ENCODE data around the gene DPP4. TPM values are rescaled to one million over a fixed set of nuclear protein-coding genes. Genes with fewer than 3 reads are reported as not detected.
A peak's percentile ranks its signal among the peaks of the same experiment; 100 is the strongest.

DPP4 gene
- polyA plus RNA-seq, 3 donors from 2014 or later, result 2.5 to 6.0 (median 4.3) TPM

DNA sequence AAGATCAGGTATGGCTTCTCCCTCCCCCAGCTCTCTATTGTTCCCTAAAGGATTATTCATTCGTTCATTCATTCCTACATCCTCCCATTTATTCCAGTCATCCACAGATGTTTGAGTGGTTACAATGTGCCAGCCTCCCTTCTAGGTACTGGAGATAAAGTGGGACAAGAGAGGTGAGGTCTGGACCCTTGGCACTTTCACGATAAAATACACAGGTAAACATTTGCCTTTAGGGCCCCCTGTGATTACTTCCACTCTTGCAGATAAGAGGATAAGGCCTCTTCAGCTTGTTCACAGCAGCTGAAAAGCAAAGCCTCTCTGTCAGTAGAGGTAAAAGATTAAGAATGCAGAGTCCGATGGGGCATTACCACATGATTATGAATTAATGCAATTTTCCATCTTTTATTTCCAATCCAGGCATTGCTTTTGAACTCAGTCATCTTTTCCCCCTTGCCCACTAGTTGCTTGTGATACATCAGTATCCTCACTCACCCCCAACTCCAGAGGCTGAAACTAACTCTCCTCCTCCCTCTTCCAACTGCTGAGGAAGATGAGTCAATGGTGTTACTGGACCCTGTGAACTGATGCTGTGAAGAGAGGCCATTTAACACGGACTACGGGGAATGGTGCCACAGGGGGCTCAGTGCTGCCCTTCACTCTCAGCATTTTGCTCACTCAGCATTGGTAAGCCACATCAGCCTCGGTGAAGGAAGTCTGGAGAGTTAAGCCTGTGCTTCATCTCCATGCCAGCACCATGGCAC is 1.1 kb upstream of the DPP4 start:
- peak overlapping the region in 4 of 5 donors; percentile 57 to 84 (median 69) for H3K4me3 Mint-ChIP-seq
- H3K27ac Mint-ChIP-seq, result no peak overlapping the region
- H3K4me1 Mint-ChIP-seq, result peaks cover 5 to 10% of the 10 kb centered on the region in 2 donors
- H3K27me3 Mint-ChIP-seq (ENCODE audit: low read depth in 3 of 3), result peaks cover 5 to 28% (median 7%) of the 10 kb centered on the region in 3 donors
- H3K9me3 Mint-ChIP-seq, result peaks cover 2 to 26% (median 12%) of the 10 kb centered on the region in 6 donors
- no peaks in the 10 kb centered on the region for H3K36me3 Mint-ChIP-seq
- DNase-seq, result no peak

DNA sequence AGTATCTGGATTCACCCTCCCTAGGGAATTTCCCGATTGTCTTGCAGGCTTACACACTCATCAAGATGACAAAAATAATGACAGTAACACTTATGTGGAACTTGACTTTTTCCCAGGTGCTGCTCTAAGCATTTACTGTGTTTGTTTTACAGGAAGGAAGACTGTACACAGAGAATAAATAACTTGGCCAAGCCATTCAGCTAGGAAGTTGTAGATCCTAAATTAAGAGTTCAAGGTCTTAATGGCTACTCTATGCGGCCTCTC is 549 bp upstream of the DPP4 start:
- peaks cover 5 to 28% (median 7%) of the 10 kb centered on the region in 3 donors for H3K27me3 Mint-ChIP-seq (ENCODE audit: low read depth in 3 of 3)
- H3K9me3 Mint-ChIP-seq, result peaks cover 2 to 20% (median 9%) of the 10 kb centered on the region in 6 donors
- no peaks in the 10 kb centered on the region for H3K36me3 Mint-ChIP-seq
- H3K4me1 Mint-ChIP-seq, result peaks cover 5 to 10% of the 10 kb centered on the region in 2 donors
- H3K4me3 Mint-ChIP-seq, result peak overlapping the region; percentile 54 to 84 (median 67)
- H3K27ac Mint-ChIP-seq, result no peak overlapping the region
- DNase-seq, result no peak

DNA sequence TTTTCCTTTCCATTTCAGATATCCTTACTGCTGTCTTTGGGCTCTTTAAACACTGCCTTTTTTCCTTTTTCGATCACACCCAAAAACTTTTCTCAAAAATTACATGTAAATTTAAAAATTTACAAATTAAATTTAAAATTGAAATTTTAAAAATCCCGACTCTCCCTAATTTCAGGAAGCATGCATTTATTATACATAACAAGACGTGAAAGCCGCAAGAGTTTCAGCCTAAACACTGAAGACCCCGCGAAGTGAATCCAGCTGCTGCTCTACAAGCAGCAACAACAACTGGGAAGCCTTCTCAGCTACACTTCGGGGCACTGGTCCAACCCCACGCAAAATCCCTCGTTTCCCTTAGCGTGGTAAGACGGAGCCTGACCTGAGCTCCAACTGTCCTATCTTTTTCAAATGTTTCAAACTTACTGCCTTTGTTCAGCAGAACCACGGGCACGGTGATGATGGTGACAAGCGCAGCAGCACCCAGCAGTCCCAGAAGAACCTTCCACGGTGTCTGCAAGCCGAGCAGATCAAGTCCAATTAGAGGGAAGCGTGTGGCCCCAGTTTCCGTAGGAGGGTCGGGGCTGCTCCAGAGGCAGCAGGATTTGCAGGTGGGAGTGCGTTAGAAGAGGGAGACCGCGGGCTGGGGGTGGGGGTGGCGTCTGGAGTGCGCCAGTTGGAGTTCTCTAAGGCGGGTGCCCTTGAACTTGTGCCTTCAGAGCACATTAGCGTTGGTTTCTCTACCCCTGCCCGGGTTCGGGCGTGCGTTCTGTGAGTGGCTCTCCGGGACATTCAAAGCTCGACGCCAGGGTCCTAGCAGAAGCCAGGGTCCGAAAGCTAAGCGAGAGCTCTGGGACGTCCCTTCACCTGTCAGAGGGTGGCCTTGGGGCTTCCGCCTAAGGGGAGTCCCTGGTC is 783 bp downstream of the DPP4 start:
- Mint-ChIP-seq H3K27ac (no peak overlapping the region), H3K4me3 (peak overlapping the region; percentile 72 to 92 (median 82)), H3K36me3 (no peaks in the 10 kb centered on the region), H3K4me1 (peaks cover 5 to 10% of the 10 kb centered on the region in 2 donors), H3K9me3 (peaks cover 0 to 9% (median 3%) of the 10 kb centered on the region in 6 donors), H3K27me3 (ENCODE audit: low read depth in 3 of 3) (peaks cover 5 to 28% (median 7%) of the 10 kb centered on the region in 3 donors)
- no peak for DNase-seq

DNA sequence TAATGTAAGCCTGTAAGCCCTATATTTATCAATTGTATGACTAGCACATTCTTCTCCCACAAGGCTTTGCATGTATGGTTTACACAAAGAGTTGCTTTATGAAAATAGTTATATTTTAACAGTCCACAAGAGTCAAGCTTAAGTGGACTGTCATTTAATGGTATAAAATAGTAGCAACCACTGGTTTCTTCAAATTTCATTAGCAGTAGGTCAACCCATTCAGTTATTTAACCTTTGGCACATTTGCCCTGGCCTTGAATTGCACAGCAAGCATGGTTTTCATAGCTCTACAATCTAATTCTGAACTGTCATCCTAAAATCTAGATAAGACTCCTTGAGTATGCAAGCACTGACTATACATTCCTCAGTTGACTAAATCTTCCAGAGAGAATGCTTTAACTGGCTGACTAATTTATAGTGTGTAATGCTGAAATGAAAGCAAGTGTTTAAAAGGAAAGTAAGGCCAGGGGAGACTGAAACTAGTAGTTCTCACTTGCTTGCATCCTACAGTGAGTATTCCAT is 1.8 kb downstream of the DPP4 start:
- H3K4me3 Mint-ChIP-seq, result peak overlapping the region in 2 of 5 donors; percentile 38 to 48
- DNase-seq, result no peak
- peaks cover 0 to 2% (median 0%) of the 10 kb centered on the region in 6 donors for H3K9me3 Mint-ChIP-seq
- H3K27me3 Mint-ChIP-seq (ENCODE audit: low read depth in 3 of 3), result peaks cover 5 to 28% (median 7%) of the 10 kb centered on the region in 3 donors
- no peaks in the 10 kb centered on the region for H3K36me3 Mint-ChIP-seq
- H3K27ac Mint-ChIP-seq, result no peak overlapping the region
- peaks cover 5 to 10% of the 10 kb centered on the region in 2 donors for H3K4me1 Mint-ChIP-seq

DNA sequence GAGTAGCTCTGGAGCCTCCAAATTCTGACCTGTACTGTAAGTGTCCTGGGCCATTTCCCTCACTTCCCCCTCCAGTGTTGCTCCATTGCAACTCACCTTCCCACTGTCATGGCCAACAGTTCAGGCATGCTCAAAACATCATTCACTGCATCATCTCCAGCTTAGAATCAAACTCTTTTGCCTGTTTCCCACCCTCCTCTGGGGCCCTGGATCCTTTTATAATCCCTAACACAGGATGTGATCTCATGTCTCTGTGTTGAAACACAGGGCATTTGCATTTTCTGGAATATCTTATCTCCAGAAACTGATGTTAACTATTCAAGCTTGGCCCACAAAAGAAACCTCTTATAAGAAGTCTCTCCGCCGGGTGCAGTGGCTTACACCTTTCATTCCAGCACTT is 3.0 kb downstream of the DPP4 start:
- DNase-seq, result no peak
- H3K4me3 Mint-ChIP-seq, result no peak overlapping the region
- H3K27ac Mint-ChIP-seq, result no peak overlapping the region
- H3K4me1 Mint-ChIP-seq, result peaks cover 5 to 10% of the 10 kb centered on the region in 2 donors
- no peaks in the 10 kb centered on the region for H3K36me3 Mint-ChIP-seq
- no peaks in the 10 kb centered on the region for H3K9me3 Mint-ChIP-seq
- peaks cover 5 to 26% (median 7%) of the 10 kb centered on the region in 3 donors for H3K27me3 Mint-ChIP-seq (ENCODE audit: low read depth in 3 of 3)

DNA sequence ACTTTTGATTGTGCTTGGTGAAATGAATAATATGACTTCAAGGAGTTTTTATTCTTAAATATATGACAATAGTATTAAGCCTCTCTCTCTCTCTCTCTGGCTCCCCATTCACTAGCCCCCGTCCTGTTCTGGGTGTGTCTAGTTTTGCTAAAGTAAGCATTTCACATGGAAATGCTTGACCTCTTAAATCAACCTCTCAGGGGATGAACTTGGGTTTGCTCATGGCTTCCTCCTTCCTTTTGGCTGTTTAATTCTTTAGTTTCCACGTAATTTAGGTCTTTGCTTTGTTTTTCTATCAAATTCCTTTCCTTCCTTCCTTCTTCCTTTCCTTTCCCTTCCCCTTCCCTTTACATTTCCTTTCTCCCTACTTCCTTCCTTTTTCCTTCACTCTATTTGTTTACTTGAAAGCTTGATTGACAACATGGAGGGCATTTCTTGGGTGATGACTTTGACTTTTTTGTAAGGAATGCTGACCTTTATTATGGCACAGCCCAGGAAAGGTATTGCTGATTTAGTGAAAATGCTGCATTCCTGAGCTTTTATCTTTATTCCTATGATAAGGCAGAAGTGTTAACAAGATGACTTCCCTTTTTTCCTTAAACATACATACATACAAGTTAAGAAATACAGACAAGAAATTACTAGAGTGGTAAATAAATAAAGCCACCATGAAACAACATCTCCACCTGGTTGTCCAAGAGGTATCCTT is 3.6 kb downstream of the DPP4 start:
- Mint-ChIP-seq H3K4me3 (no peak overlapping the region), H3K4me1 (peaks cover 5 to 10% of the 10 kb centered on the region in 2 donors), H3K27me3 (ENCODE audit: low read depth in 3 of 3) (peaks cover 3 to 19% (median 7%) of the 10 kb centered on the region in 3 donors), H3K36me3 (no peaks in the 10 kb centered on the region), H3K27ac (no peak overlapping the region), H3K9me3 (no peaks in the 10 kb centered on the region)
- DNase-seq, result no peak

DNA sequence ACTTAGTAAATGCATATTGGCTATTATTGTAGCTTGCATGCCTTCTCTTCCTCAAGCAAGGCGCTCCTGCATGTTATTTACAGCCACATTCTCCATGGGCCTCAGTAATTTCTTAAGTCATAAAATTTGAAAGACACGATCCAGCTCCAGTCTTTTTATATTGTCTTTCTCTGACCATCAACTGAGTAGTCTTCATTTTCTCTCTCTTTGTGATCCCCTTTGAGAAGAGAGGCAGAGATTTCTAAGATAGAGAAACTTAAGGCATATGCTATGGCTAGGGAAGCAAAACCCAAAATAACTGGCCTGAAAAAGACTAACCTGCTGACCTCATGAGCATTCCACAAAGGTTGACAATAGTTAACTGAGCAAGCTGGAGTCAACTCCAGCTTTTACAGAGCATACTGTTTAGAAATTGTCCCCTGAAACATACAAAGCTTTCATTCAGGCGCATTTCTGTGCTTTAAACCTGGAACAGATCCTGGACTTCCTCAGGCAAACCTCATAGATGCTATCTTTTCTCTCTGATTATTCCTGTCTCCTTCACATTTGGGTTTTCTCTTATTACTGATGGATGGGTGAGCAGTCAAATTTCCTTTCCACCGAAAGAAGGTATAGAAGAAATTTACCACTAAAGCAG is 4.6 kb downstream of the DPP4 start:
- DNase-seq, result no peak
- Mint-ChIP-seq H3K4me3 (no peak overlapping the region), H3K4me1 (peaks cover 3 to 7% of the 10 kb centered on the region in 2 donors), H3K9me3 (no peaks in the 10 kb centered on the region), H3K36me3 (no peaks in the 10 kb centered on the region), H3K27me3 (ENCODE audit: low read depth in 3 of 3) (peaks cover 1 to 13% (median 7%) of the 10 kb centered on the region in 3 donors), H3K27ac (no peak overlapping the region)

DNA sequence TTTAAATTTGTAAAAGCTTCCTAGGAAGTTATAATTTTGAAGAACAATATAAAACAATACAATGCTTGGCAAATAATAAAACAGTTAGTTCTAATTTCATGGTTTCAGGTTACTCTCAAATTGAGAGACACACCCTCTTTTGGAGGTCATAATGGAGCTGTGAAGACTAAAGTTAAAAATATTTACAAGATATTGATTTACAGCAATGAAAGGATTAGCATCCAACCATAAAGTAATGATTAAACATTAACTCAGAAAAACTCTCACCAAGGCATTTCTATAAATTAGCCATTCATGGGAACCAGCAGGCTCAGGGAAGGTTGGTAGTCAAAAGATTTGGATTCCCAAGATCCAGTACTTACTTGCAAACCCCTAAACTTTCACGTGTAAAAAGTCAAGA is 6.4 kb downstream of the DPP4 start:
- H3K4me1 Mint-ChIP-seq, result no peaks in the 10 kb centered on the region

DNA sequence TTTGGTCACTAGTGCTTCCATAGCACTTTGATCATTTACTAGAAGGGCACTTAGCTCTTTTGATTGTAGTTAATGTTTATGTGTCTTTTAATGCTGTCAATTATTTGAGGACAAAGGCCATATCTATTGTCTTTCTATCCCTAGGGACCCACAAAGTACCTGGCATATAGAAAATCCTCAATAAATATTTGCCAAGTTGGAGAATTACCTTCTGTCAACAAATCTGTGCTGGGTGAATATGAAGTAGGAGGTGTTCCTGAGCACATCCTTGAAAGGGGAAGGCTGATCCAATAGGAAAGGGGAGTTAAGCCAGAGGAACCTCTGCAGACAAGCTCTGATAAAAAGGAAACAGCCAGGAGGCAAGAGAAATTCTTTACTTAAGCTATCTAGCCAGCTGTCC is 8.2 kb downstream of the DPP4 start:
- Mint-ChIP-seq H3K4me3 (no peak overlapping the region), H3K27ac (no peak overlapping the region), H3K27me3 (ENCODE audit: low read depth in 3 of 3) (peaks cover 0 to 5% (median 1%) of the 10 kb centered on the region in 3 donors), H3K36me3 (no peaks in the 10 kb centered on the region), H3K4me1 (no peaks in the 10 kb centered on the region), H3K9me3 (no peaks in the 10 kb centered on the region)
- DNase-seq, result no peak

More for the DNA sequence above, 6.4 kb downstream of the DPP4 start:
- Mint-ChIP-seq H3K4me3 (no peak overlapping the region), H3K27me3 (ENCODE audit: low read depth in 3 of 3) (peaks cover 1 to 8% (median 3%) of the 10 kb centered on the region in 3 donors), H3K9me3 (no peaks in the 10 kb centered on the region), H3K27ac (no peak overlapping the region), H3K36me3 (no peaks in the 10 kb centered on the region)
- no peak for DNase-seq

DNA sequence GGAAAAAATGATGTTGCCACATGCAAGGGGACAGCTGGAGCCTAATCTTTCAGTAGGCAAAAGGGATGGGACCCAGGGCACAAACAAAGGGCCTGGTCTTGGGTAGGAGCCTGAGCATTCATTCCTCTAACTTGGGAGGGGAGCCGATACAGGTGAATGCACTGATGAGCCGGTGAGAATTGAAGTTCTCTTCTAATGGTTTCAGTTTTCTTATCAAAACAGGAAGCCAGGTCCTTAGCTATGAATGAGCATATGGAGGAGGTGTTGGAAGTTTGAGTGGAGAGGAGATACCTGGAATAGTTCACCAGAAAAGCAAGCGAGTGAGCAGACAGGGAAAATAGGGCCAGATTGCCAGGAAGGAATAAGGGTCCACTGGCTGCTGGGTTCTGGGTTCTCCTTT is 10.1 kb downstream of the DPP4 start:
- H3K27me3 Mint-ChIP-seq (ENCODE audit: low read depth in 3 of 3), result peaks cover 0 to 1% (median 0%) of the 10 kb centered on the region in 3 donors
- no peaks in the 10 kb centered on the region for H3K36me3 Mint-ChIP-seq
- no peaks in the 10 kb centered on the region for H3K4me1 Mint-ChIP-seq
- no peaks in the 10 kb centered on the region for H3K9me3 Mint-ChIP-seq
- no peak overlapping the region for H3K4me3 Mint-ChIP-seq
- H3K27ac Mint-ChIP-seq, result no peak overlapping the region
- DNase-seq, result no peak

DNA sequence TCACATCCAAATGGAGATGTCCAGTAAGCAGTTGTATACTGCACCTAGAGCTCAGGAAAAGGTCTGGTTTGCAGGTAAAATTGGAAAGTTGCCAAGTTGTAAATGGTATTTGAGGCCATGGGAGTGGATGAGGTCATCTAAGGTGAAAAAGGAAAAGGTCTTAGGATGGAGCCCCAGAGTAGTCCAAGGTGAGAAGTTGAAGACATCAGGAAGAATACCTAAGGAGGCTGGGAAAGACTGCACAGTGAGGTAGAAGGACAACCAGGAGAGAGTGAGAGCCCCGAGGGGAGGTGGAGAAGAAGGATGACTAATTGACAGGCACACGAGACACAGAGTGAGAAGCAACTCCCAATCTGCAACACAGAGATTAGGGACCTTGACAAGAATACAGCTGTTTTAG is 10.7 kb downstream of the DPP4 start:
- H3K27me3 Mint-ChIP-seq (ENCODE audit: low read depth in 3 of 3), result peaks cover 0 to 1% (median 0%) of the 10 kb centered on the region in 3 donors
- no peak overlapping the region for H3K4me3 Mint-ChIP-seq
- H3K36me3 Mint-ChIP-seq, result no peaks in the 10 kb centered on the region
- H3K27ac Mint-ChIP-seq, result no peak overlapping the region
- DNase-seq, result no peak
- H3K4me1 Mint-ChIP-seq, result no peaks in the 10 kb centered on the region
- H3K9me3 Mint-ChIP-seq, result no peaks in the 10 kb centered on the region

DNA sequence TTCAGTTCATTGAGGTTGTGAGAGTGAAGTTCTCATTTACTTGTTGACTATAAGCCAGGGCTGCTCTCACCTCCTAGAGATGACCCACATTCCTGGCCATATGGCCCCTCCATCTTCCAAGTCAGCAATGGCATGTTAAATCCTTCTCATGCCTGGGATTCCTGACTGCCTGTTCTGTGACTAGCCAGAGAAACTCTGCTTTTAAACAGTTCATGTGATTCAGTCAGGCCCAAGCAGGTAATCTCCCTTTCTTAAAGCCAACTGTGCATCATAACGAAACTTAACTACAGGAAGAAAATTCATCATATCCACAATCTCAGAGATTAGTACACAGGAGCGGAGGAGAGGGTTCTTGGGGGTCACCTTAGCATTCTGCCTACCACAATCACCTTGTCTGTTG is 11.5 kb downstream of the DPP4 start:
- Mint-ChIP-seq H3K4me3 (no peak overlapping the region), H3K27ac (no peak overlapping the region), H3K9me3 (peaks cover 0 to 4% (median 0%) of the 10 kb centered on the region in 6 donors), H3K27me3 (ENCODE audit: low read depth in 3 of 3) (peaks cover 0 to 1% (median 0%) of the 10 kb centered on the region in 3 donors), H3K36me3 (no peaks in the 10 kb centered on the region), H3K4me1 (no peaks in the 10 kb centered on the region)
- no peak for DNase-seq

DNA sequence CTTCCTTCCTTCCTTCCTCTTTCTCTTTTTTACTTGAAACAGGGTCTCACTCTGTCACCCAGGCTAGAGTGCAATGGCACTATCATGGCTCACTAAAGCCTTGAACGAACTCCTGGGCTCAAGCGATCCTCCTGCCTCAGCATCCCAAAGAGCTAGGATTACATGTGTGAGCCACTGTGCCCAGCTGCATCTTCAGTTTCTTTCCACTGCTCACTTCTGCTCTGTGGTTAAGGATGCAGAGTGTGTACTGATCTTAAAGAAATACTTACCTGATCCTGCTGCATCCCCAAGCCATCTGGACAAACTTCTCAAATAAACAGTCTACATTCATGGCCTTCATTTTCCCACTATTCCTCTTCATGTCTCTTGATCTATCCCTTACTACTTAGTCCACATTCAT is 13.0 kb downstream of the DPP4 start:
- Mint-ChIP-seq H3K4me1 (no peaks in the 10 kb centered on the region), H3K36me3 (peaks cover 0 to 5% (median 0%) of the 10 kb centered on the region in 3 donors), H3K4me3 (no peak overlapping the region), H3K9me3 (peaks cover 0 to 10% (median under 1%) of the 10 kb centered on the region in 6 donors), H3K27ac (no peak overlapping the region), H3K27me3 (ENCODE audit: low read depth in 3 of 3) (peaks cover 0 to 1% (median 0%) of the 10 kb centered on the region in 3 donors)
- no peak for DNase-seq

Data from immature natural killer cell (primary cell).